GM12865 (cell line): Measurements from ENCODE around the gene POLR2H.
"Not testable (repeated sequence)": the region's sequence is repeated elsewhere in the genome, so short reads cannot be mapped to it uniquely, and the experiment has no call there.

Source experiments
- DNase-seq: peaks from one replicate; pipeline ENCODE4 v3.0.0; 2010; ENCODE audit warnings: low read depth
- H3K4me3 ChIP-seq: 2 replicates; pipeline ENCODE4 v1.5.1; 2011; ENCODE audit warnings: mild to moderate bottlenecking, low read depth, low read length, control low read depth
- CTCF ChIP-seq: IDR thresholded peaks from 2 replicates; pipeline ENCODE4 v1.5.1; 2011; ENCODE audit warnings: low read length, control low read depth, low read depth, inconsistent platforms; ENCODE audit not compliant: insufficient read depth; ENCODE audit errors: missing control alignments

Gene POLR2H

GRCh38 chr3:184338511-184338945, 23.0 kb upstream of the POLR2H start:
- H3K4me3 ChIP-seq = no peak overlapping the region
- no peak for TF ChIP-seq CTCF
- DNase-seq = no peak

GRCh38 chr3:184339001-184339400, 22.5 kb upstream of the POLR2H start:
- H3K4me3 ChIP-seq = no peak overlapping the region
- no peak for DNase-seq
- no peak for TF ChIP-seq CTCF

GRCh38 chr3:184339451-184340135, 21.9 kb upstream of the POLR2H start:
- not testable (repeated sequence) for H3K4me3 ChIP-seq, DNase-seq

GRCh38 chr3:184341925-184342324, 19.6 kb upstream of the POLR2H start:
- H3K4me3 ChIP-seq = no peak overlapping the region
- no peak for DNase-seq
- no peak for TF ChIP-seq CTCF

- no peak for DNase-seq
- no peak for TF ChIP-seq CTCF
- no peak overlapping the region for H3K4me3 ChIP-seq
Measured at GRCh38 chr3:184343200-184343876, 18.2 kb upstream of the POLR2H start.

- TF ChIP-seq CTCF = no peak
- DNase-seq = no peak
- H3K4me3 ChIP-seq = no peak overlapping the region
Measured at GRCh38 chr3:184344579-184345316, 16.8 kb upstream of the POLR2H start.
